Urinary bladder (tissue), 4 donors: ENCODE data around the gene UGT2B17. TPM values are rescaled to one million over a fixed set of nuclear protein-coding genes. Genes with fewer than 3 reads are reported as not detected.
A peak's percentile ranks its signal among the peaks of the same experiment; 100 is the strongest.
"Not testable (repeated sequence)": the region's sequence is repeated elsewhere in the genome, so short reads cannot be mapped to it uniquely, and the experiment has no call there.

Experiments used
- DNase-seq: peaks from one replicate; pipeline ENCODE4 v3.0.0-alpha.2; 2015; ENCODE audit errors: extremely low spot score
- H3K27ac ChIP-seq: one replicate; pipeline ENCODE4 v1.5.1; 2013; ENCODE audit warnings: low read depth, mild to moderate bottlenecking, moderate library complexity
- H3K36me3 ChIP-seq: one replicate; pipeline ENCODE4 v1.6.1; 2013; ENCODE audit warnings: mild to moderate bottlenecking, moderate library complexity; ENCODE audit not compliant: insufficient read depth
- H3K4me1 ChIP-seq: one replicate; pipeline ENCODE4 v1.6.1; 2013; ENCODE audit warnings: mild to moderate bottlenecking, moderate library complexity; ENCODE audit not compliant: insufficient read depth
- H3K4me3 ChIP-seq: one replicate; pipeline ENCODE4 v1.5.1; 2013; ENCODE audit warnings: low read depth, low read length
- whole genome bisulfite sequencing: extraction: QIAGEN DNeasy Blood & Tissue Kit; methylation state at CpG from one replicate; pipeline ENCODE4 v1.1.7; 2013; 5-methylcytosine and 5-hydroxymethylcytosine counted together
- polyA plus RNA-seq: library from polyadenylated mRNA; stranded (reverse); fragments of 200-250 nt; gene quantifications from one replicate; pipeline ENCODE4 v1.2.3, GENCODE V29; 2013
- total RNA-seq: library from RNA; depleted of rRNA; stranded (reverse); fragments of >200 nt; gene quantifications from one replicate; pipeline ENCODE4 v1.2.3, GENCODE V29; 2014
- donor health status: healthy with polysubstance abuse.
- donor health status: healthy.

Gene UGT2B17
- total and polyA plus RNA-seq, 2 donors: not detected

DNA sequence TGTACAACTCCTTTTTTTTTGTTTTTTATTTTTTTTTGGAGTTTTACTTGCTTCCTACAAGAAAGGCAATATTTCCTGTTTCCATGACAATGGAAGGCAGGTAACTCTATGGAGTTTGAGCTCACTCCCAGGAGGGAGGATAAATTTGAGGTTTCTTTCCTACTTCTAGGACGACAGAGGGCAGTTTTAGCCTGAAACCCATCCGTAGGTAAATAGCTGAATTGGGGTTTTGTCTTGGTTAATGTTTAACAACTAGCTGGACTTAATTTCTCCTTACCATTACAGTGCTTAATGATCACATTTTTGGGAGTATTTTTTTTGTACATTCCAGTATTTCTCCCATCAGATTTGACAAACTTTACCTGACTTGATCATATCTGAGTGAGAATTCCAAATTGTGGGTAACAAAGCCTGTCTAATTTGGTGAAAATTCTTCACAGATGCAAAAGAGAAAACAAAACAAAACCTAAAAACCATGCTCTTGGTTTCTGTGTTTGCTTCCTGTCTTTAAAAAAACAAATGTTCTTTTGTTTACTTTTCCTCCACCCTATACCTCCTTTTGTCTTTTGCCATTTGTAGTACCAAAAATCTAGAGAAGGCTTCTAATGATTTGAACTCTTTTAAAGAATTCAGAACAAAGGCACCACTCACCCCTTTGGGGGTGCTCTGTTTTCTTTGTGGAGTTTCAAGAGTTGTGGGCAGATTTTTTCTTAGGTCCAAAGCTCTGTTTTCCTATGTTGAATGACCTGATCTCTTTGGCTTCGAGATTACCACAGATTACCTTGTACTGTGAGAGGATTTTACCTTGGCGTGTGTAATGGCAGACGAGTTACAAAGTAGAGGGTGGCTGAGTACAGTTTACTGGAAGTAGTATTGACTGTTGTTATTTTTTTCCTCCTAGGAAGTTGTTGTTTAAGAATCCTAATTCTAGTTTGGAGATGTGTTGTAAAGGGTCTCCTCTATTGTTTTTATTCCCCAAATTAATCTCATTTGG is 23.0 kb downstream of the UGT2B17 start:
- not testable (repeated sequence) for H3K4me1 ChIP-seq, H3K27ac ChIP-seq, DNase-seq, H3K4me3 ChIP-seq, H3K36me3 ChIP-seq
- 66% methylated on average over 5 of the region's 5 CpGs for WGBS

DNA sequence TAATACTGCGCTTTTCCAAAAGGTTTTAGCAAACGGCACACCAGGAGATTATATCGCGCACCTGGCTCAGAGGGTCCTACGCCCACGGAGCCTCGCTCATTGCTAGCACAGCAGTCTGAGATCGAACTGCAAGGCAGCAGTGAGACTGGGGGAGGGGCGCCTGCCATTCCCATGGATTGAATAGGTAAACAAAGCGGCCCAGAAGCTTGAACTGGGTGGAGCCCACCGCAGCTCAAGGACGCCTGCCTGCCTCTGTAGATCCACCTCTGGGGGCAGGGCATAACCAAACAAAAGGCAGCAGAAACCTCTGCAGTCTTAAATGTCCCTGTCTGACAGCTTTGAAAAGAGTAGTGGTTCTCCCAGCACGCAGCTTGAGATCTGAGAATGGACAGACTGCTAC is 33.4 kb downstream of the UGT2B17 start:
- not testable (repeated sequence) for H3K27ac ChIP-seq, DNase-seq, H3K4me3 ChIP-seq, H3K36me3 ChIP-seq, H3K4me1 ChIP-seq
- WGBS: 89% methylated on average over 13 of the region's 13 CpGs

DNA sequence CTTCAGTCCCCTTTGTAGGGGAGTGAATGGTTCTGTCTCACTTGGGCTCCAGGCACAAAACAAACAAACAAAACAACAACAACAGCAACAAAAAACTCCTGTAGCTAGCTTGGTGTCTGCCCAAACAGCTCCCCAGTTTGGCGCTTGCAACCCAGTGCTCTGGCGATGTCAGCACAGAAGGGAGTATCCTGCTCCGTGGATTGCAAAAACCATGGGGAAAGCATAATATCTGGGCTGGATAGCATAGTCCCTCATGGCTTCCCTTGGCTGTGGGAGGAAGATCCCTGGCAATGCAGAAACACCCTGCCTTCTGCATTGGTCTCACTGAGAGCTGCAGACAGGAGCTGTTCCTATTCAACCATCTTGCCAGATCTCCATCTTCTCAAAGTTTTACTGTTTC is 39.7 kb downstream of the UGT2B17 start:
- no peaks in the 10 kb centered on the region for H3K36me3 ChIP-seq
- H3K4me3 ChIP-seq: no peak overlapping the region
- H3K27ac ChIP-seq: no peak overlapping the region
- DNase-seq: no peak
- WGBS: 89% methylated on average over 3 of the region's 3 CpGs
- no peaks in the 10 kb centered on the region for H3K4me1 ChIP-seq

DNA sequence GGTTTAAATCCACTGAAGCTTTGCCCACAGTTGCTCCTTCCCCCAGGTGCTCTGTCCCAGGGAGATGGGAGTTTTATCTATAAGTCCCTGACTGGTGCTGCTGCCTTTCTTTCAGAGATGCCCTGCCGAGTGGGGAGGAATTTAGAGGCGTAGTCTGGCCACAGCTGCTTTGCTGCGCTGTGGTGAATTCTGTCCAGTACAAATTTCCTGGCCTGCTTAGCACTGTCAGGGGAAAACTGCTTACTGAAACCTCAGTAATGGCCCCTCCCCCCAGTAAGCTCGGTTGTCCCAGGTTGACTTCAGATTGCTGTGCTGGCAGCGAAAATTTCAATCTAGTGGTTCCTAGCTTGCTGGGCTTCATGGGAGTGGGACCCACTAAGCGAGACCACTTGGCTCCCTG is 40.1 kb downstream of the UGT2B17 start:
- no peak overlapping the region for H3K27ac ChIP-seq
- no peaks in the 10 kb centered on the region for H3K4me1 ChIP-seq
- H3K36me3 ChIP-seq: no peaks in the 10 kb centered on the region
- no peak overlapping the region for H3K4me3 ChIP-seq
- no peak for DNase-seq
- WGBS: 73% methylated on average over 6 of the region's 6 CpGs

DNA sequence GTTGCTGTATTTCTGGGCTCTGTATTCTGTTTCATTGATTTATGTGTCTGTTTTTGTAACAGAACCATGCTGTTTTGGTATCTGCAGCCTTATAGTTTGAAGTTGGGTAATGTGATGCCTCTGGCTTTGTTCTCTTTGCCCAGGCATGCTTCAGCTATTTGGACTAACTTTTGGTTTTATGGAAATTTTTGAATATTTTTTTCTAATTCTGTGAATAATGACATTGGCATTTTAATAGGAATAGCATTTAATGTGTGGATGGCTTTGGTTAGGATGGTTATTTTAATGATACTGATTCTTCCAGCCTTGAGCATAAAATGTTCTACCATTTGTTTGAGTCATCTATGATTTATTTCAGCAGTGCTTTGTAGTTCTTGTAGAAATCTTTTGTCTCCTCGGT is 53.9 kb downstream of the UGT2B17 start:
- DNase-seq: not testable (repeated sequence)

DNA sequence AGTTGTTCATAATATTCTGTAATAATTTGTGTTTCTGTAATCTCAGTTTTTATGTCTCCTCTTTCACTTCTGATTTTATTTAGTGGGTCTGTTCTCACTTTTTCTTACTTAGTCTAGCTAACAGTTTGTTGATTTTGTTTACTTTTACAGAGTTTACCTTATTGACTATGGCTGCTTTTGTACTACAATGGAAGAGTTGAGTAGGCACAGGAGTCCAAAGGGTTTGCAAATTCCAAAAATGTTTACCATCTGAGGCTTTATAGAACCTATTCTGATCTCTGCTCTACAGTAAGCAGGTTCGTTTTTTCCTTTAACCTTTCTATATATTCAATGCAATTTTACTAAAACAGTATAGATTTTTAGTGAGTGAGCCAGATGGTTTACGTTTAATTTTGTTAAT is 55.1 kb downstream of the UGT2B17 start:
- WGBS: 72% methylated on average over 2 of the region's 2 CpGs
- no peaks in the 10 kb centered on the region for H3K36me3 ChIP-seq
- no peaks in the 10 kb centered on the region for H3K4me1 ChIP-seq
- no peak overlapping the region for H3K27ac ChIP-seq
- no peak overlapping the region for H3K4me3 ChIP-seq
- DNase-seq: no peak

More for the DNA sequence above, 53.9 kb downstream of the UGT2B17 start:
- not testable (repeated sequence) for H3K36me3 ChIP-seq, H3K4me1 ChIP-seq, H3K27ac ChIP-seq, H3K4me3 ChIP-seq
- 32% methylated on average over 1 of the region's 1 CpG for WGBS

DNA sequence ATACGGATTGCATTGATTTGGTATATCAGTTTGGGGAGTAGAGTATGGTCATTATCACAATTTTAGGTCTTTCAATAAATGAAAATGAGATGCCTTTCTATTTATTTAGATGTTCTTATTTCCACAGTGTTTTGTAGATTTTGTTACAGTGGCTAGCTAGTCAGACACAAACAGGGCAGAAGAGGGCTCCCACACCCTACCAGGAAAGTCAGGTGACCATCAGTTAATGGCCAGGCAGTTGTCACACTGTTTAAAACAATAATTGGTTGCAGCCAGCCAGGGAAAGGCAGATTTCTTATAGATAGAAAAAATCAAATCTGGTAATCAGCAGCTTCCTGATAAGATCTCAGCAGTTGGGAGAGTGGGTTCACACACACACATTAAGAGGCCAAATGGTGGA is 57.2 kb downstream of the UGT2B17 start:
- Histone ChIP-seq H3K27ac (no peak overlapping the region), H3K36me3 (no peaks in the 10 kb centered on the region), H3K4me1 (no peaks in the 10 kb centered on the region), H3K4me3 (no peak overlapping the region)
- no peak for DNase-seq
- 72% methylated on average over 1 of the region's 1 CpG for WGBS

DNA sequence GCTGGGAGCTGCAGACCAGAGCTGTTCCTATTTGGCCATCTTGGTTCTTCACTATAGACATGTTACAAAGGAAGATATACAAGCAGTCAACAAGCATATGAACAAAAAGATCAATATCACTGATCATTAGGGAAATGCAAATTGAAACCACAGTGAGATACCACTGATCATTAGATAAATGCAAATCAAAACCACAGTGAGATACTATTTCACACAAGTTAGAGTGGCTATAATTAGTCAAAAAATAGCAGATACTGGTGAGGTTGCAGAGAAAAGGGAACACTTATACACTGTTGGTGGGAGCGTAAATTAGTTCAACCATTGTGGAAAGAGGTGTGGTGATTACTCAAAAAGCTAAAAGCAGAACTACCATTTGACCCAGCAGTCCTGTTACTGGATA is 70.7 kb downstream of the UGT2B17 start:
- not testable (repeated sequence) for H3K4me1 ChIP-seq, H3K27ac ChIP-seq, H3K4me3 ChIP-seq, DNase-seq, H3K36me3 ChIP-seq
- WGBS: 96% methylated on average over 1 of the region's 1 CpG

DNA sequence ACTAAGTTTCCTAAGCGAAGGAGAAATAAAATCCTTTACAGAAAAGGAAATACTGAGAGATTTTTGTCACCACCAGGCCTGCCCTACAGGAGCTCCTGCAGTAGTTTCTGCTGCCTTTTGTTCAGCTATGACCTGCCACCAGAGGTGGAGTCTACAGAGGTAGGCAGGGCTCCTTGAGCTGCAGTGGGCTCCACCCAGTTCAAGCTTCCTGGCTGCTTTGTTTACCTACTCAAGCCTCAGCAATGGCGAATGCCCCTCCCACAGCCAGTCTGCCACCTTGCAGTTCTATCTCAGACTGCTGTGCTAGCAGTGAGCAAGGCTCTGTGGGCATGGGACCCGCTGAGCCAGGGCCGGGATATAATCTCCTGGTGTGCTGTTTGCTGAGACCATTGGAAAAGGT is 71.3 kb downstream of the UGT2B17 start:
- H3K36me3 ChIP-seq, DNase-seq, H3K4me3 ChIP-seq, H3K27ac ChIP-seq, H3K4me1 ChIP-seq: not testable (repeated sequence)
- 92% methylated on average over 4 of the region's 4 CpGs for WGBS

DNA sequence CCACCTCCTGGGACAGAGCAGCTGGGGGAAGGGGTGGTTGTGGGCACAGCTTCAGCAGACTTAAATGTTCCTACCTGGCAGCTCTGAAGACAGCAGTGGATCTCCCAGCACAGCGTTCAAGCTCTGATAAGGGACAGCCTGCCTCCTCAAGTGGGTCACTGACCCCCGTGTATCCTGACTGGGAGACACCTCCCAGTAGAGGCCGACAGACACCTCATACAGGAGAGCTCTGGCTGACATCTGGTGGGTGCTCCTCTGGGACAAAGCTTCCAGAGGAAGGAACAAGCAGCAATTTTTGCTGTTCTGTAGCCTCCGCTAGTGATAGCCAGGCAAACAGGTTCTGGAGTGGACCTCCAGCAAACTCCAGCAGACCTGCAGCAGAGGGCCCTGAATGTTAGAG is 72.7 kb downstream of the UGT2B17 start:
- H3K36me3 ChIP-seq: not testable (repeated sequence)

DNA sequence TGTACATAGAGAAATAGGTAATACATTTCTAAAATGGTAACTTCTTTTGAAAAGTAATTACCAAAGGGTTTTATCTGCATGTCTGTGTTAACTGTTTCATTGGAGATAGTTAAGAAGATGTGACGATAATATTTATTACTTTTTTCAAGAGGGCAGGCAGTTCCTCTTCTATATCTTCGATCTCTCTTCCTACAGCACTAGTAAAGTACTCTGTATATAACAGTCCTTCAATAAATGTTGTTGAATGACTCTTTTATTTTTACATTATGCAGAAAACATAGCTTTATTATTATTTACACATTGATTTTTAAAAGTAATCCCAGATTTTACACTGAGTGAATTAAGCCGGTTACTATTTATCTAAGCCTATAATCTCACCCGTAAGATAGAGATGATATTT is 77.1 kb downstream of the UGT2B17 start:
- no peaks in the 10 kb centered on the region for H3K36me3 ChIP-seq
- WGBS: 41% methylated on average over 4 of the region's 4 CpGs
- DNase-seq: no peak
- no peaks in the 10 kb centered on the region for H3K4me1 ChIP-seq
- no peak overlapping the region for H3K4me3 ChIP-seq
- no peak overlapping the region for H3K27ac ChIP-seq

More for the DNA sequence above, 72.7 kb downstream of the UGT2B17 start:
- 89% methylated on average over 4 of the region's 4 CpGs for WGBS
- not testable (repeated sequence) for H3K4me3 ChIP-seq, H3K27ac ChIP-seq, DNase-seq, H3K4me1 ChIP-seq

DNA sequence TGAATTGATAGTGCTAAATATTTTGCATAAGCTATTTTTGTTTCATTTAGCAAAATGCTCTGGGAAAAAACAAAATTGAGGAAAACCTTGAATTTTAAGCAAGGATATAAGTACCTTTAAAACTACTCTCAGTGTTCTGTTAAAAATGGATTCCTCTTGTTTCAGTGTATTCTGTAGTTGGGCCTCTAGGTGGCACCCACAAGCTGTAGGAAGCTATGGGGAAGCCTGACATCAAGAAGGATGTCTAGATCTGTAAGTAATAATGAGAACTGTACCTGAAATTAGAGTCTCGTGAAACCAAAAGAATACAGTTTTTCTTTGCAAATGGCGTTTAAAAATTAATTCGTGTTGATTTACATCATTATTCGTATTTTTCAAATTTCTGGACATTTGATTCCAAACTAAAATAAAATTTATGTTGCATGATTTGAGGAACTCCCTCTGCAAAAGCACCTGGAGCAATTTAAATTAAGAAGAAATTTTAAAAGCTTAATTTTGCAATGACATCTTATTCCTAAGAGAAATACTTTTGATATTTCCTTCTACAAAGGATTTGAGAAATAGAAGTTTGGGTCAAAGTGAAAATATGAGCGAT is 77.6 kb downstream of the UGT2B17 start:
- DNase-seq: peak; percentile 35
- no peak overlapping the region for H3K27ac ChIP-seq
- H3K4me3 ChIP-seq: no peak overlapping the region
- H3K36me3 ChIP-seq: no peaks in the 10 kb centered on the region
- 21% methylated on average over 5 of the region's 5 CpGs for WGBS
- no peaks in the 10 kb centered on the region for H3K4me1 ChIP-seq

DNA sequence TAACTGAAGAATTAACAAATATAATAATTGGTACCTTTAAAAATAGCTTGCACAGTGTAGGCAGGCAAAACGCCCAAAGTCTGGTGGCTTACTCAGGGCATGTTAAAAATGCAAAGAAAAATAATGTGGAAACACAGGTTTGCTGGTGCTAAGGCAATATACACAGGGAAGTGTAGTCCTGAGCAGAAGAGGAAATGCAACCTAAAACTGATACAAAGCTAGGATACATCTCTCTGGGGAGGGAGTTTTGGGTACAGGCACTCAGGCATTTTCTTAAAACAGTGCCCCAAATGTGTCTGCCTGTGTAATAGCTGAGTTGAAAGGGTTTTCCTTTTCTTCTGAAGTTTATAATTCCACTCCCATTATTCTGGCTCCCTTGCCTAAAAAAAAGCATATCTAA is 81.4 kb downstream of the UGT2B17 start:
- WGBS: 24% methylated on average over 1 of the region's 1 CpG
- H3K27ac ChIP-seq: no peak overlapping the region

DNA sequence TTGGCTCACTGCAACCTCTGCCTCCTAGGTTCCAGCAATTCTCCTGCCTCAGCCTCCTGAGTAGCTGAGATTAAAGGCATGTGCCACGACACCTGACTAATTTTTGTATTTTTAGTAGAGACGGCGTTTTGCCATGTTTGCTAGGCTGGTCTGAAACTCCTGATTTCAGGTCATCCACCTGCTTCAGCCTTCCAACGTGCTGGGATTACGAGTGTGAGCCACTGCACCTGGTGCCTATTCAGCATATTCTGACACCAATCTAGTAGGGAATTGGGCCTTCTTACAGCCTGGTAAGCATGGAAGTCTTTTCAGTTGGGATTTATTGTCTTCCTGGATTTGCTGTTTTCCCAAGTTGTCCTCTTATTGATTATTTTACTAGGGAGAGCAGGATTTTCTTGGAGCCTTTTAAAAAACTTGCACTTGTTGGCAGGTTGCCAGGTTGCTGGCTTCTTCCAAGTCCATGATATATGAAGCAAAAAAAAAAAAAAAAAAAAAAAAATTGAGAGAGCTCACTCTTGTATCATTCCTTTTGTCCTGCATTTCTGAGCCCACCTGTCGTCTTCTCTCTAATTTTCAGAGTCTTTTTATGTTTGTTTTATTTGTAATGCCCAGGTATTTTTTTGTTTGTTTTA is 85.2 kb downstream of the UGT2B17 start:
- Histone ChIP-seq H3K27ac (no peak overlapping the region), H3K36me3 (no peaks in the 10 kb centered on the region), H3K4me3 (no peak overlapping the region), H3K4me1 (no peaks in the 10 kb centered on the region)
- WGBS: 93% methylated on average over 6 of the region's 6 CpGs
- no peak for DNase-seq

More for the DNA sequence above, 81.4 kb downstream of the UGT2B17 start:
- Histone ChIP-seq H3K4me3 (no peak overlapping the region), H3K36me3 (no peaks in the 10 kb centered on the region), H3K4me1 (no peaks in the 10 kb centered on the region)
- no peak for DNase-seq
